Activated CD8-positive, alpha-beta memory T cell treated with anti-CD3 and anti-CD28 coated beads for 48 hours (primary cell): ENCODE results near the gene DYNLRB2.

Experiments
- DNase-seq, 3 experiments: peaks; one replicate each; pipeline ENCODE4 v3.0.0-alpha.2; 2020; ENCODE audit warnings: low read depth in 2 of 3, low spot score in 2 of 3

The DYNLRB2 gene

GRCh38 chr16:80596507-80597207, 55.9 kb downstream of the DYNLRB2 start:
- DNase-seq, result no peak

- no peak for DNase-seq
Measured at GRCh38 chr16:80599466-80599865, 58.7 kb downstream of the DYNLRB2 start.
